ENCODE measurements around the gene TAF13. TPM values are rescaled to one million over a fixed set of nuclear protein-coding genes. Genes with fewer than 3 reads are reported as not detected.

Gene TAF13
- total and polyA plus RNA-seq, 2 experiments from 2014 or later: 22.1 to 63.3 TPM

- peak; percentile 97 for DNase-seq (ENCODE audit: low spot score)
- no peaks in the 10 kb centered on the region for H3K36me3 ChIP-seq (replicated peaks; ENCODE audit: insufficient read depth, low read depth)
- H2AFZ ChIP-seq: peak within 1 kb of the TSS; percentile 94
- H3K27ac ChIP-seq: peak within 1 kb of the TSS; percentile 71
- no peaks in the 10 kb centered on the region for H3K27me3 ChIP-seq
- peaks cover 38% of the 10 kb centered on the region for H3K79me2 ChIP-seq
- WGBS (ENCODE audit: low lambda C conversion rate, missing lambda C conversion rate): under 1% methylated on average over 67 of the region's 90 CpGs
- TF ChIP-seq EZH2 (IDR thresholded peaks at IDR 0.05; ENCODE audit: borderline replicate concordance): no peak
- no peak for TF ChIP-seq EZH2phosphoT487 (IDR thresholded peaks at IDR 0.05; ENCODE audit: low read depth, severe bottlenecking, unreplicated experiment)
- TF ChIP-seq CTCF (IDR thresholded peaks at IDR 0.05; ENCODE audit: poor library complexity): no peak
- peaks cover 5% of the 10 kb centered on the region for H4K20me1 ChIP-seq (ENCODE audit: insufficient read depth, poor library complexity, severe bottlenecking)
- no peaks in the 10 kb centered on the region for H3K9me3 ChIP-seq (ENCODE audit: low read depth)
- no peaks in the 10 kb centered on the region for H3K4me1 ChIP-seq (ENCODE audit: insufficient read depth)
- H3K9me2 ChIP-seq (replicated peaks; ENCODE audit: insufficient read depth): no peaks in the 10 kb centered on the region
- H3K4me2 ChIP-seq: peak within 1 kb of the TSS; percentile 85
- peak within 1 kb of the TSS; percentile 84 for H3K4me3 ChIP-seq
Observed at GRCh38 chr1:109041621-109042468, 34.0 kb downstream of the TAF13 start, which contains the start of gene WDR47. WDR47 (minus strand) TSS chr1:109042102; CDS start chr1:109023512, 18,590 bp downstream.

- H3K4me1 ChIP-seq (ENCODE audit: insufficient read depth): no peaks in the 10 kb centered on the region
- H2AFZ ChIP-seq: peak overlapping the region; percentile 94
- peak overlapping the region; percentile 84 for H3K4me3 ChIP-seq
- peak overlapping the region; percentile 71 for H3K27ac ChIP-seq
- no peaks in the 10 kb centered on the region for H3K27me3 ChIP-seq
- WGBS (ENCODE audit: low lambda C conversion rate, missing lambda C conversion rate): under 1% methylated on average over 43 of the region's 44 CpGs
- peak; percentile 41 for DNase-seq (ENCODE audit: low spot score)
- H3K9me2 ChIP-seq (replicated peaks; ENCODE audit: insufficient read depth): no peaks in the 10 kb centered on the region
- H4K20me1 ChIP-seq (ENCODE audit: insufficient read depth, poor library complexity, severe bottlenecking): peaks cover 6% of the 10 kb centered on the region
- H3K9me3 ChIP-seq (ENCODE audit: low read depth): no peaks in the 10 kb centered on the region
- peaks cover 45% of the 10 kb centered on the region for H3K79me2 ChIP-seq
- no peak for TF ChIP-seq CTCF (IDR thresholded peaks at IDR 0.05; ENCODE audit: poor library complexity)
- no peak for TF ChIP-seq EZH2phosphoT487 (IDR thresholded peaks at IDR 0.05; ENCODE audit: low read depth, severe bottlenecking, unreplicated experiment)
- no peak for TF ChIP-seq EZH2 (IDR thresholded peaks at IDR 0.05; ENCODE audit: borderline replicate concordance)
- no peaks in the 10 kb centered on the region for H3K36me3 ChIP-seq (replicated peaks; ENCODE audit: insufficient read depth, low read depth)
- H3K4me2 ChIP-seq: peak overlapping the region; percentile 81
Observed at GRCh38 chr1:109040989-109041620, 34.7 kb downstream of the TAF13 start.

DNA sequence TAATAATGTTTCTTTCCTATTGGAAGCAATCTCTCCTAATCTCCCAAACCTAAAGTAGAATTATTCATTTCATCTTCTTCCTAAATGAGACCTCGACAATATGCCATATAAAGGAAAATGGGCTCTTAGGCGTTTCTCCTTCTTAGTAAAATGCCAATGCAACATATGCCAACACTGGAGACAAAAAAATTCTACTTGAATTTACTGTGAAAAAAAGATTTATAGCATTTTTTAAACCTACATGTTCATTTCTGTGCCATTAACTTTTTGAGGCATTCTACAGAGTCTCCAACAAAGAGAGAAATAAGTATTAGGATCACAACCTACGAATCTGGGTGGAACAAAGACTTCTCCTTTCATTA, 35.2 kb downstream of the TAF13 start:
- Histone ChIP-seq H3K4me1 (ENCODE audit: insufficient read depth) (no peaks in the 10 kb centered on the region), H3K36me3 (replicated peaks; ENCODE audit: insufficient read depth, low read depth) (no peaks in the 10 kb centered on the region), H3K27ac (peak overlapping the region; percentile 71), H3K4me2 (peak overlapping the region; percentile 81), H3K79me2 (peaks cover 50% of the 10 kb centered on the region), H3K9me2 (replicated peaks; ENCODE audit: insufficient read depth) (no peaks in the 10 kb centered on the region), H3K27me3 (no peaks in the 10 kb centered on the region), H3K9me3 (ENCODE audit: low read depth) (no peaks in the 10 kb centered on the region), H3K4me3 (peak overlapping the region; percentile 84), H4K20me1 (ENCODE audit: insufficient read depth, poor library complexity, severe bottlenecking) (peaks cover 8% of the 10 kb centered on the region), H2AFZ (peak overlapping the region; percentile 94)
- no peak for DNase-seq (ENCODE audit: low spot score)
- TF ChIP-seq CTCF (IDR thresholded peaks at IDR 0.05; ENCODE audit: poor library complexity) (no peak), EZH2 (IDR thresholded peaks at IDR 0.05; ENCODE audit: borderline replicate concordance) (no peak), EZH2phosphoT487 (IDR thresholded peaks at IDR 0.05; ENCODE audit: low read depth, severe bottlenecking, unreplicated experiment) (no peak)
- WGBS (ENCODE audit: low lambda C conversion rate, missing lambda C conversion rate): 43% methylated on average over 3 of the region's 3 CpGs

Data from hepatocyte (in vitro differentiated cells).